HG03097 (cell line): ENCODE results near the gene UQCR10.
"Not testable (repeated sequence)": the region's sequence is repeated elsewhere in the genome, so short reads cannot be mapped to it uniquely, and the experiment has no call there.

Experiments
- ATAC-seq: cut with Tn5 transposase; IDR thresholded peaks from one replicate; pipeline ENCODE4 v1.9.1; 2021; ENCODE audit not compliant: unreplicated experiment, low FRiP score

Gene UQCR10

DNA sequence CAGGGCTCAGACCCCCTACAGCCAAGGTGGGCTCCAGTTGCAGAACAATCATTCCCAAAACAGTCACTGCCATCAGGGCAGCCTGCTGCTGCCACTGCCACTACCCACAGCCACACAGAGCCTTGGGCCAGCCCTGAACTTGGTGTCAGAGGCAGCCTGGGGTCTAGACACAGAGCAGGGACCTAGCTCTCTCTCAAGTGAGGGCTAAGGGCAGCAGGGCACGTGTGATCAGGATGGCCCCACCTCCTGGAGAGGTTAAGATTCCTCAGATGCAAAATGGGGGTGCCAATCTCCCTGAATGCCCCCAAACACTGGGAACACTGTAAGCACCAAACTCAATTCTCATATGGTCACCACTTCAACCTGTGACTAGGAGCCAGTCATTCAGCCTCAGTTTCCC lies 31.8 kb upstream of the UQCR10 start:
- ATAC-seq, result no peak

DNA sequence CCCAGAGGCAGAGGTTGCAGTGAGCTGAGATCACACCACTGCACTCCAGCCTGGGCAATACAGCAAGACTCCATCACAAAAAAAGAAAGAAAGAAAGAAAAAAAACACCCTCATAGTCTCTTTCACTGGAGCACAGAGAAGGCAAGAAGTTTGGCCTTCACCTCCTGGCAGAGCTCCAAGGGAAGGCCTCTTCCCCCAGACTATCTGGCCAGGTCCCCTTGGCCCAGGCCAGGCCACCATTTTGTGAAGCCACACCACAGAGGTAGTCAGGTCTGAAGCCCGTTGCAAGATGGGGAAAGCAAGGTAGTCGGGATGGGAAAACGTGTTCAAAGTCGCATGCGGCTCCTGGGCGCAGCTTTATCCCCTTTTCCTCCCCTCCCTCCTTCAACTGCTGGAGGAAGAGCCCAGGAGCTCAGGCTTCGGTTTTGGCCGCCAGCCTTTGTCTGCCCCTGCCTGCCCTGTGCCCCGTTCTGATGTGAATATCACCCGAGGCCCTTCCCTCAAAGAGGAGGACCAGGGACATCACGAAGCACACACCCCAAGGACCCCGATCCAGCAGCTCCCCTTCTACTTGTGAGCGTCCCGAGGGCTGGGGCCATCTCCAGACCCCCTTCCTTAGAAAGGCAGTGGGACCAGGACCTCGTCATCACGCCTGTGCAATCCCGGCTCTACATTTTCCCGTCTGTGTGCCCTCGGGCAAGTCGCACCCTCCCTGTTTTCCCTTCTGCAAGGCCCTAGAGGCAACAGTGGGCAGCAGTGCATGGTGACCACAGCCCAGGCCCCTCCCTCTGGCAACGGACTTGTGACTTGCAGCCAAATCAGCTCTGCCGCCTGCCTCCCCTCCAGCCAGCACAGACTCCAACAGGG lies 29.7 kb upstream of the UQCR10 start:
- no peak for ATAC-seq

DNA sequence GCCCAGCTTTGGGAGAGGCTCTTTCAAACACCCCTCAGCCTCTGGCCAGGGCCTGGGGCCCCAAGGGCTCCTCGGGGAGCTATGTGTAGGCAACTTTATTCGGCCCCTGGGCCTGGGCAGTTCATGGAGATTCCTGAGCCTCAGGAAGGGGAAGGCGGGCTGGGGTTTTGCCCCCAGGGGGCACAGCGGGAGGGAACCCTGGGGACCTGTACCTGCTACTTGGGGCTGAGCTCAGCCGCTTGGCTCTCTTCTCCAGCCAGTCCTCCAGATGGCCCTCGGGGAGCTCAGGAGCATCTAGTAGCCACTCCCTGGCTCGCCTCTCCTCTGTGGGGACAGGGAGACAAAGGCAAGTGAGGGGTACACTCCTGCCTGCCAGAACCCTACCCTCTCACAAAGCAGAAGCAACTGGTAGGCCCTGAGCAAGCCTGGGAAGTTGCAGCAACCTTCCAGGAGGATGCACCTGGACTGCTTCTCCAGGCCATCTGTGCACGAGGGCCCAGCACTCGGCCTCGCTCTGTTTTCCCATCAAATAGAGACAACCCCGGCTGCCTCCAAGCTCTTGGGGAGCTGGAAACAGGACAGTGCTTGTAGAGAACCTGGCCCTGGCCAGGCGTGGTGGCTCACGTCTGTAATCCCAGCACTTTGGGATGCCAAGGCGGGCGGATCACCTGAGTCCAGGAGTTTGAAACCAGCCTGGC lies 28.9 kb upstream of the UQCR10 start:
- no peak for ATAC-seq

DNA sequence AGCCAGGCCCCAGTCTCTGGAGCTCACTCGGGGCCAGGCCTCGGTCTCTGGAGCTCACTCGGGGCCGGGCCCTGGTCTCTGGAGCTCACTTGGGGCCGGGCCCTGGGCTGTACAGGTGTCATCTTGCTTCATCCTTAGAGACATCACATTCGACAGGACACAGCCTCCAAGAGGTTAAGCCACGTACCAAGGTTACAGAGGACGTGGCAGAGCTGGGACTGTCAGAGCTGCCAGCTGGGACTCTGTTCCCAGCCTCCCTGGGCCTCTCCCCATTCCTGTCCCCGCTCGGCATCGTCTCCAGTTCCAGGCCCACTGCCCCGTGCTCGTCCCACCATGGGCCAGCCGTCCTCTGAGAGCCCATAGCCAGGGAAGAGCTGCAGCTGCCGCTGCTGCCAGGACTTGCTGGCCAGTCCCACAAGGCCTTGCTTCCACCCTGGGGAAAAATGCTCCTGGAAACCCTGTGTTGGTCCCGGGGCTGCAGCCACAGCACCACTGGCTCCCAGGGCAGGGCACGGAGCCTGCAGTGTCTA lies 27.8 kb upstream of the UQCR10 start:
- no peak for ATAC-seq

DNA sequence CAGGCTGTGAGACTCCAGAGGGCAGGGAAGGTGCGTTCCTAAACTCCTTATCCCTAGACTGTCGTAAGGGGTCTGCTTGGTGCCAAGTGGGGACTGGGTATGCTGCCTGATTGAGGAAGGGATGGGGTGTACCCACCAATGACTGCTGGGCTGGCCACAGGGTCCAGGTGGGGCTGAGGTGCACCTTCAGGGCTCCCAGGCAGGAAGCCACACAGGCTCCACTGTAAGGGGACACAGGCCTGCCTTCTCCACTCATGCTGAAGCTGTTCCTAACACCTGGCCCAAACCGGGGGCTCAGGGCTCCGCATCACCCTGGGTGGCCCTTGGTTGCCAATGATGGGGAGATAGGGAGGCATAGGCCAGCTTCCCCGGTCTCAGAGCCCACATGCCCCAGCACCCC lies 27.0 kb upstream of the UQCR10 start:
- no peak for ATAC-seq

DNA sequence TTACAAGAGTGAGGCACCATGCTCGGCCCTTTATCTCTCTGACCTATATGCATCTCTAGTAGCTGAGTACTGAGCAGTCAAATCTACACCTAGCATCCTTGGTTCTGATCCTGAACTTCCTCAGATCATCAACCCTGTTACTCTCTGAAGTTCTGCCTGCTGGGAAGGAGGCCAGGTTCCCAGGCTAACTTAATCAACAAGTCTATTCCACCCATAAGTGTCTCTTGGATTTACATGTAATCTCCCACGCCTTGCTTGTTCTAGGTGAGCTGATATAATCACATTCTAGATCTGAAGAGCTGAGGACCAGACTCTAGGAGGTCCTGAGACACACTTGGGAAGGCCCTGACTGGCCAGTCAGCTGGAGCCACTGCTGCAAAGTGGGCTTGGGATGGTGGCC lies 25.2 kb upstream of the UQCR10 start:
- ATAC-seq, result no peak

DNA sequence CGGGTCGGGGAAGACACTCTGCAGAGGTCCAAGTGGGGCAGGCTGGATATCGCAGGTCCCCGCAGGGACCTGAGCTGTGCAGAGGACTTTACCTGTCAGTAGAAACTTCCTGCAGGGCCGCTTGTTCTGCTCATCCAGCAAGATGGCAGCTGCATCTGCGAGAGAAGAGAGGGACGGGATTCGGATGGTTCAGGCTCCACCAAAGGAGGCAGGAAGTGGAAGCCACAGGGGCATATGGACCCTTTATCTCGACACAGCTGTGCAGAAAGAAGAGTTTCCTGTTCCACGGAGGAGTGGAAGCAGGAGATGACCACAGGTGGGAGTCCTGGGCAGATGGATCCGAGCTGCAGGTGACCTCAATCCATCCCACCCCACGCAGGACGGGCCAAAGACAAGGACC lies 24.8 kb upstream of the UQCR10 start:
- no peak for ATAC-seq

DNA sequence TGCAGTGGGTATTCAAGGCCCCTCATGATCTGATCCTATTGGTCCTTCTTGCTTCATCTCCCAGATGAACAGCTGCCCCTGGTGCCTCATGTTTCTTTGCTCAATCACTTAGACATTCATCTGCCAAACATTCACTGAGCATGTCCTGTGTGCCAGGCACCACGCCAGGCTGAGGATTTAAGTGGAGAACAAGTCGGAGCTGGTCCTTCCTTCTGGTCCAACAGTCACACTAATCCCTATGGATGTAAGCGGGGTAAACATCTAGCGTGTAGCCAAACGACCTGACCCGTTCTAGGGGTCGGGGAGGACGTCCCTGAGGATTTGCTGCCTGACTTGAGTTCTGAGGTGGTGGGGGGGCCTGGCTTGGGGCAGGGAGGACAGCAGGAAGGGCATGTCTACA lies 22.3 kb upstream of the UQCR10 start:
- ATAC-seq, result no peak

DNA sequence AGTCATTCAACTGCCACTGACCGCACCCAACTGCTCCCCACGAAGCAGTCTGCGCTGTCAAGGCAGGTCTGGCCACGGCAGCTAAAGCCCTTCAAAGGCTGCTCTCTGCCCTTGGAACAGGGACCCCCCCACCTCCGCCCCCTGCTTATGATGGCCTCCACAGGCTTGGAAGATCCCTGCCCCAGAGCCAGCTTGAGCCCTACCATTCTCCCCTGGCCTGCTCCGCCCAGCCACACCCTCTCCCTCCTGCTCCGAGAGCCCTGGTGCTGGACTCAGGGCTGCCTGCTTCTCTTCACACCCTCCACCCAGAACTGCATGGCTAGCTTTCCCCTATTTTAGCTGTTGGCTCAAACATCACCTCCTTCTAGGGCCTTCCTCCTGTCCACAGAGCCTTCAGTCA lies 19.3 kb upstream of the UQCR10 start:
- ATAC-seq, result no peak

DNA sequence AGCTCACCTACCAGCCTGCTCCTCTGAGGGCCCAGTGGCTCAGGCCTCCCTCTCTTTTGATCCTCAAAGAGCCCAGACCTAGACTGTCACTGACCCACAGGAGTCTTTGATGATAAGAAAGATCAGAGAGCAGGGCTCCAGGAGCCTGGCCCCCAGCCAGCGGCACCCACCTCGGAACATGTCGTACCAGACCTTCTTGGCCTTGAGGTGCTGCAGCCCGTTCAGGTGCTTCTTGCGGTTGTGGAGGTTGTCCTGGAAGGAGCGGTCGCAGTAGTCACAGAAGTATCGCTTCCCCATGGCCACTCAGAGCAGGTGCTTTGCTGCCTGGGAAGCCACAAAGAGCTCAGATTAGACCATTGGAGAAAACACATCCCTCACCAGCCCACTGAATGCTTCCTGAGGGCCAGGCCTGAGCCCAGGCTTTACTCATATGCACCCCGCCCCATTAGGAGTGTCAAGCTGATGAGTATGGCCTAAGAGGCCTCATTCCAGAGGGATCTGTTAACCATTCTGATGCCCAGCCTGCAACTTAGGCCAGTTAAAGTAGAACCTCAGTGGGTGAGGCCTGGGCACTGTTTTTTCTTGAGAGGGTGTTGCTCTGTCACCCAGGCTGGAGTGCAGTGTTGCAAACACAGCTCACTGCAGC lies 18.8 kb upstream of the UQCR10 start:
- ATAC-seq, result no peak

DNA sequence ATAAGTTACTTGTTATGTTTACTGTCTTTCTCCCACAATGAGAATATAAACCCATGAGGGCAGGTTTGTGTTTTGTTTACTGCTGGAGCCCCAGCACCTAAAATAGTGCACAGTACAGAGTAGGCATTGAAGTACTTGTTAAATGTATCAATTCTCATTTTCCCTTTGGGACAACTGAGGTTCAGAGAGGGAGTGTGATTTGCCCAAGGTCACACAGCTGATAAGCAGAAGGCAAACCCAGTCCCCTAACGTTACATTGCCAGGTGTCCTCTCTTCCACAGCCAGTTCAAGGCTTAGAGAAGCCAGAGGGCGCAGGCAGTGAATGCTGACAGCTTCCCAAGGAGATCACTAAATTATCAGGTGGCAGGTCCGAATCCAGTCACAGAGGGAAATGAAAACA lies 17.1 kb upstream of the UQCR10 start:
- no peak for ATAC-seq

DNA sequence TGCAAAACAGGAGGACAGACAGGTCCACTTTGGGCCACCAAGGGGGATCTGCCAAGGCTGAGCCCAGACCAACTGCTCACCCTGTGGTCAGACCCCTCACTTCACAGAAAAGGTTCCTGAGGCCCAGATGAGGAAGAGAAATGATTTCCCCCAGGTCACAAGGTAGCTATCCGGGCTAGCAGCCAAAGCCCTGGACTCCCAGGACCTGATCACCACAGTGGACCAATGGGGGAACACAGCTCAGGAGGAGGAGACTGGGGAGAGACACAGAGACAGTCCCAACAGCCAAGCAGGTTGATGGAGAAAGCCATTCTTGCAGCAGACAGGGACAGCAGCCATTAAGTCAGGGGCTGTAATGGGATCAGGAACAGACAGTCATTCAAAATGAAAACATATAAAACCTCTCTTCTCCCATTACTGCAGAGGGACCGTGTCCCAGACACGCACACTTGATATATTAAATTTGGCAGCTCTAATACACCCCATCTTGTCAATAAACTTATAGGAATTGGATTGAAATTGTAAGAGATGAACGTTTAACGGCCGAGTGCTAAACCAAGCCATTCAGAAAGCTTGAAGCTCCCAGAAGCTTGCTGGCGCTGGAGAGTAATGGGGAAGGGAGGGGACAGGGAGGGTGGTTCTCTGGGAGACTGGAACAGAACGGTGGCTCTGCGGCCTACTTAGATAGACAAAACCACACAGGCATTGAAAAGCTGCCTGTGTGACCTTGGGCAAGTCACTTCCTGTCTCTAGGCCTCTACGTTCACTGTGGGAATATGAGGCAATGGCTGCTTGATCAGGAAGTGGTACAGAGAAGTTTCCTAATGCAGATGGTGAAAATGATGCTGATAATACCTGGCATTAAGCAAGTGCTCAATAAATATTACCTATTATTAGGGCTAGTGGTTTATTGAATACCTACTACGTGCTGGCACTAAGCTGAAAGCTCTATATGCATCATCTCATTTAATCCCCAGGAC lies 16.3 kb upstream of the UQCR10 start:
- no peak for ATAC-seq

DNA sequence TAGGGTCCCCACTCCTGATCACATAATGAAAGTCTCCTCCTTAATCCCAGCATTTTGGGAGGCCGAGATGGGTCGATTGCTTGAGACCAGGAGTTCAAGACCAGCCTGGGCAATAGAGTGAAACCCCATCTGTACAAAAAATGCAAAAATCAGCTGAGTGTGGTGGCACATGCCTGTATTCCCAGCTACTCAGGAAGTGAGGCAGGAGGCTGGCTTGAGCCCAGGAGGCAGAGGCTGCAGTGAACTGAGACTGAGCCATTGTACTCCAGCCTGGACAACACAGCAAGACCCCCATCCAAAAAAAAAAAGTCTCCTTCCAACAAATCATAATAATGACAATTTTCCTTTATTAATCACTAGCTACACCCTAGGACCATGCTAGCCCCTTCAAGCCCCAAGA lies 15.5 kb upstream of the UQCR10 start:
- no peak for ATAC-seq

DNA sequence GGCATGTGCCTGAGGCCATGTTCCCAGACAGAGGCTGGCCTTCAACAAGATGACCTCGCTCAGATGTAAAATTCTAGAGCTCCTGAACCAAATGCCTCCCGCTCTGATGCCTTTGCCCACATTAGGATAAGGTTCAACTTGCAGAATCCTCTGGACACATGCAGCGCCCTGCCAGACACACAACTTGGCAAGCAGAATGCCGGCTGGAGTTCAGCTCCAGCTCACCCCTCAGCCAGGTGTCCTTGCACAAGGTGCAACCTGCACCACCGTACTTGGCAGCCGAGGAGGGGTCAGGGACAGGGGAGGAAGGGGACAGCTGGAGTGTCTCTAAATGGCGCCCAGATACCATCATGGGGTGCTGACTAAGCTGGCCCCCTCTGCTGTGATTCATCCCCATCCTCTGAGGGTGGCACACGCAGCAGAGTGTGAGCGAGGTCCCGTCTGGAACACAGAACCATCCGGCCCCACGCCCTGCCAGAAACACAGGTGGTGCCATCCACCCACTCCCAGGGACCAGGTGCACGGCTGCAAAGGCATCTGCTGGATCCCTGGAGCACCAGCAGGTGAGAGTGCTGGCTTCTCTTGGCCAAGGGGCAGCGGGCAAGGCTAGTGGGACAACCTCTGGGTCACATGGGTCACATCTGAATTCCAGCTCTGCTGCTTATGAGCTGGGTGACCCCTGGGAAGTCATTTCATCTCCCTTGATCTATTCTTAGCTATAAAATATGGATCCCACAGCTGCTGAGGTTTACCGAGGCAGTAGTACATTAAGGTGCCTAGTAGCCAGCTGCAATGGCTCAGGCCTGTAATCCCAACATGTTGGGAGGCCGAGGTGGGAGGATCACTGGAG lies 13.1 kb upstream of the UQCR10 start:
- ATAC-seq, result no peak

DNA sequence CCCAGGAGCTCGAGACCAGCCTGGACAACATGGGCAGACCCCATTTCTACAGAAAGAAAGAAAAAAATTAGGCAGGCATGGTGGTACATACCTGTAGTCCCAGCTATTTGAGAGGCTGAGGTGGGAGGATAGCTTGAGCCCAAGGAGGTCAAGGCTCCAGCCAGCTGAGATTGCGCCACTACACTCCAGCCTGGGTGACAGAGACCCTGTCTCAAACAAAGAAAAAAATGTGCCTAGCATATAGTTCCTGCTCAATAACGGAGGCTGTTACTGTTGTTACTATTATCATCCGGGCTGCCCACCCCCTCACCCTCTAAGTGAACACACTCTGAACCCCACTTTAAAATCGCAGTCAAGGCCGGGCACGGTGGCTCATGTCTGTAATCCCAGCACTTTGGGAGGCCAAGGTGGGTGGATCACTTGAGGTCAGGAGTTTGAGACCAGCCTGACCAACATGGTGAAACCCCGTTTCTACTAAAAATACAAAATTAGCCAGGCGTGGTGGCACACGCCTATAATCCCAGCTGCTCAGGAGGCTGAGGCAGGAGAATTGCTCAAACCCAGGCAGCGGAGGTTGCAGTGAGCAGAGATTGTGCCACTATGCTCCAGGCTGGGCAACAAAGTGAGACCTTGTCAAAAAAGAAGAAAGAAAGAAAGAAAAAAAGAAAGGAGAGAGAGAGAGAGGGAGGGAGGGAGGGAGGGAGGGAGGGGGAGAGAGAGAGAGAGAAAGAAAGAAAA lies 12.3 kb upstream of the UQCR10 start:
- not testable (repeated sequence) for ATAC-seq

DNA sequence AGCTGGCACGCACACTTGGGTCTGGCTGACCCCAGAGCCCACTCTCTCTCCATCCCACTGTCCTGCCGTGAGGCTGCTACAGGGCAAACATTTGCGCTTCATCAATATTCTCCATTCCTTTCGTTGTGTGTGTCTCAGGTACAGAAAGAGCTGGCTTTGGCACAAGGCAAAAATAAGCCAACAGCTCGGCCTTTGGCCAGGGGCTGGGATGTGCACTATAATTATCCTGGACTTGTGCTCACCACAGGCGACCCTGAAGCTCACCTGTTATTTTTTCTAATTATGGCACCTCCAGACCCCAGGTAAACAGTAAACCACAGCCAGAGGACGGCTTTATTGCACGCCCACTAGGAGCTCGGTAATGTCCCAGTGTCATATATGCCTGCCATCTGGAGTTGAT lies 11.3 kb upstream of the UQCR10 start:
- ATAC-seq, result no peak

DNA sequence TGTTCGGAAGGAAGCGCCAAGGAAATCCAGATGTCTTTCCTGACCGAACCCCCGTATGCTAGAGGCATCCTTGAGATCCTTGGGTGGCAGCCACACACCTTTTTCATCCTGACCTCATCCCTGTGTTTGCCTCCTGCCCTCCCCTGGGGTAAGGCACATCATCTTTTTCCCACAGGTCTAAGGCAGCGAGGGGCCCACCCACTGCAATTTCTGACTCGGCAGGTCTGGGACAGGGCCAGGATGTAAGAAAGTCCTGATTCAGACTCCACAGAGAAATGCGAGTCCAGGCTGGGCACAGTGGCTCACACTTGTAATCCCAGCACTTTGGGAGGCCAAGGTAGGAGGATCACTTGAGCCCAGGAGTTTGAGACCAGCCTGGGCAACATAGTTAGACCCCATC lies 10.8 kb upstream of the UQCR10 start:
- ATAC-seq, result no peak

DNA sequence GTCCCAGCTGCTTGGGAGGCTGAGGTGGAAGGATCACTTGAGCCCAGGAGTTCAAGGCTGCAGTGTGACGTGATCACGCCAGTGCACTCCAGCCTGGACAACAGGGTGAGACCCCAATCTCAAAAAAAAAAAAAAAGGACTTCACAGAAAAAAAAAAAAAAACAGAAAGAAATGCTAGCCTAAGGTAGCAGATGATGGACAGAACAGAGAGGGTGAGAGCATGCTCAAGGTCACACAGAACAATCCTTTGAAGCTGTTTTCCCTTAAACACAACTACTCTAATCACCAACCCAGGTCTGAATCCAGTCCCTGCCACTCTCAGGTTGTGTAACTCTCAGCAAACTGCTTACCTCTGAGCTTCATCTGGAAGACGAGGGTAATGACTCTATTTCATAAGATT lies 10.1 kb upstream of the UQCR10 start:
- ATAC-seq, result no peak
